ENCODE measurements around the gene ZBP1. TPM values are rescaled to one million over a fixed set of nuclear protein-coding genes. Genes with fewer than 3 reads are reported as not detected.

Gene ZBP1
- total and polyA plus RNA-seq, 10 of the 15 experiments (the other 5 are each of a cell fraction or from before 2014, with no cell fraction given), result 0.93 to 10.6 (median 4.8) TPM

DNA sequence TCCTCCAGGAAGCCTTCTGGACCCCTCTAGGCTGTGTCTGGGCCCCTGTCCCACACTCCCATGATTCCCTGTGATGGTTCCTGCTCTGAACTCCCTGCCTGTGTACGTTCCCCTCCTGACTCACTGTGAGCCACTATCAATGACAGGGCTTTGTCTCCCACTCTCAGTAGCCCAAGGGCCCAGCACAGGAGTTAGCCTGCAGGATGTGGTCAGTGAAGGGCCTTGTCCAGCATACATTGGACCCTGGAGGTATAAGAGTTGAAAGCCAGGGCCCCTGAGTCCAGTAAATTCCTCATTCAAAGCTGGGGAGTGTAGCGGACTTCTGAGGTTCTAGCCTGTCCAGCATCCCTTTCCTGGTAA, 19.0 kb downstream of the ZBP1 start:
- Histone ChIP-seq H4K20me1 (ENCODE audit: control insufficient read depth, insufficient read depth) (no peaks in the 10 kb centered on the region), H3K79me2 (ENCODE audit: control insufficient read depth, insufficient read depth, low read length) (no peaks in the 10 kb centered on the region), H3K4me2 (ENCODE audit: control insufficient read depth, insufficient read depth) (no peak overlapping the region), H3K9me3 (replicated peaks; ENCODE audit: control insufficient read depth, insufficient read depth, low read length) (no peaks in the 10 kb centered on the region; the same call in 2 of the 3 replicates), H3K36me3 (ENCODE audit: control insufficient read depth in 2 of 2, insufficient read depth in 2 of 2, low read length in 1 of 2) (no peaks in the 10 kb centered on the region), H3K4me3 (no peak overlapping the region), H2AFZ (ENCODE audit: control insufficient read depth, low read depth, low read length) (no peak overlapping the region), H3K27ac (ENCODE audit: control insufficient read depth, insufficient read depth) (no peak overlapping the region), H3K27me3 (replicated peaks in 1 of 2; ENCODE audit: control insufficient read depth in 2 of 2, insufficient read depth in 2 of 2, low read length in 1 of 2) (no peaks in the 10 kb centered on the region), H3K9ac (ENCODE audit: control insufficient read depth, insufficient read depth, low read length) (no peak overlapping the region), H3K4me1 (ENCODE audit: control insufficient read depth, insufficient read depth, low read length) (peaks cover 13% of the 10 kb centered on the region)
- BruUV-seq (replicated peaks), result no TSS peak
- DNase-seq (ENCODE audit: low read depth, low spot score) (no peak), FAIRE-seq (no peak), ATAC-seq (no peak)
- 68% methylated on average over 2 of the region's 2 CpGs for WGBS (ENCODE audit: insufficient coverage, insufficient replicate concordance, low lambda C conversion rate, missing lambda C conversion rate)
- intact Hi-C loops (cut with micrococcal nuclease; ENCODE audit: unreplicated experiment) (no loop called here), in situ Hi-C loops (cut with MboI) (no loop called here)
- RAD21 ChIA-PET (ENCODE audit: unreplicated experiment), result interaction anchor here (1.1 to 1.6 kb wide), 3 partner anchors 19 to 487 kb away, joined by 3 to 4 read pairs (median 4); partner anchors contain the start of gene ZBP1
- TF ChIP-seq, protein P1, sequence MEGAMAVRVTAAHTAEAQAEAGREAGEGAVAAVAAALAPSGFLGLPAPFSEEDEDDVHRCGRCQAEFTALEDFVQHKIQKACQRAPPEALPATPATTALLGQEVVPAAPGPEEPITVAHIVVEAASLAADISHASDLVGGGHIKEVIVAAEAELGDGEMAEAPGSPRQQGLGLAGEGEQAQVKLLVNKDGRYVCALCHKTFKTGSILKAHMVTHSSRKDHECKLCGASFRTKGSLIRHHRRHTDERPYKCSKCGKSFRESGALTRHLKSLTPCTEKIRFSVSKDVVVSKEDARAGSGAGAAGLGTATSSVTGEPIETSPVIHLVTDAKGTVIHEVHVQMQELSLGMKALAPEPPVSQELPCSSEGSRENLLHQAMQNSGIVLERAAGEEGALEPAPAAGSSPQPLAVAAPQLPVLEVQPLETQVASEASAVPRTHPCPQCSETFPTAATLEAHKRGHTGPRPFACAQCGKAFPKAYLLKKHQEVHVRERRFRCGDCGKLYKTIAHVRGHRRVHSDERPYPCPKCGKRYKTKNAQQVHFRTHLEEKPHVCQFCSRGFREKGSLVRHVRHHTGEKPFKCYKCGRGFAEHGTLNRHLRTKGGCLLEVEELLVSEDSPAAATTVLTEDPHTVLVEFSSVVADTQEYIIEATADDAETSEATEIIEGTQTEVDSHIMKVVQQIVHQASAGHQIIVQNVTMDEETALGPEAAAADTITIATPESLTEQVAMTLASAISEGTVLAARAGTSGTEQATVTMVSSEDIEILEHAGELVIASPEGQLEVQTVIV (IDR thresholded peaks at IDR 0.05; ENCODE audit: borderline replicate concordance, partially characterized antibody), result no peak
- TF ChIP-seq ZZZ3 (IDR thresholded peaks at IDR 0.05; ENCODE audit: control insufficient read depth, insufficient read length, low read depth) (no peak), SREBF1 (IDR thresholded peaks at IDR 0.05; ENCODE audit: low read length) (no peak), RUNX3 (IDR thresholded peaks at IDR 0.05; ENCODE audit: low read length) (no peak), NFIC (IDR thresholded peaks at IDR 0.05; ENCODE audit: low read depth, low read length) (no peak), YY1 (IDR thresholded peaks at IDR 0.05; ENCODE audit: low read depth, low read length) (no peak), ZSCAN29 (IDR thresholded peaks at IDR 0.05) (no peak)
- TF ChIP-seq, protein P2, sequence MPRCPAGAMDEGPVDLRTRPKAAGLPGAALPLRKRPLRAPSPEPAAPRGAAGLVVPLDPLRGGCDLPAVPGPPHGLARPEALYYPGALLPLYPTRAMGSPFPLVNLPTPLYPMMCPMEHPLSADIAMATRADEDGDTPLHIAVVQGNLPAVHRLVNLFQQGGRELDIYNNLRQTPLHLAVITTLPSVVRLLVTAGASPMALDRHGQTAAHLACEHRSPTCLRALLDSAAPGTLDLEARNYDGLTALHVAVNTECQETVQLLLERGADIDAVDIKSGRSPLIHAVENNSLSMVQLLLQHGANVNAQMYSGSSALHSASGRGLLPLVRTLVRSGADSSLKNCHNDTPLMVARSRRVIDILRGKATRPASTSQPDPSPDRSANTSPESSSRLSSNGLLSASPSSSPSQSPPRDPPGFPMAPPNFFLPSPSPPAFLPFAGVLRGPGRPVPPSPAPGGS (IDR thresholded peaks at IDR 0.05; ENCODE audit: borderline replicate concordance, insufficient read depth, low read depth, low read length, poor library complexity, severe bottlenecking), result no peak
- TF ChIP-seq, protein P3, sequence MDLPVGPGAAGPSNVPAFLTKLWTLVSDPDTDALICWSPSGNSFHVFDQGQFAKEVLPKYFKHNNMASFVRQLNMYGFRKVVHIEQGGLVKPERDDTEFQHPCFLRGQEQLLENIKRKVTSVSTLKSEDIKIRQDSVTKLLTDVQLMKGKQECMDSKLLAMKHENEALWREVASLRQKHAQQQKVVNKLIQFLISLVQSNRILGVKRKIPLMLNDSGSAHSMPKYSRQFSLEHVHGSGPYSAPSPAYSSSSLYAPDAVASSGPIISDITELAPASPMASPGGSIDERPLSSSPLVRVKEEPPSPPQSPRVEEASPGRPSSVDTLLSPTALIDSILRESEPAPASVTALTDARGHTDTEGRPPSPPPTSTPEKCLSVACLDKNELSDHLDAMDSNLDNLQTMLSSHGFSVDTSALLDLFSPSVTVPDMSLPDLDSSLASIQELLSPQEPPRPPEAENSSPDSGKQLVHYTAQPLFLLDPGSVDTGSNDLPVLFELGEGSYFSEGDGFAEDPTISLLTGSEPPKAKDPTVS (IDR thresholded peaks at IDR 0.05; ENCODE audit: low read depth, low read length), result no peak
- POLR2A ChIA-PET, result no interaction called here
- CTCF ChIA-PET, result interaction anchor here (0.9 to 3.2 kb wide), 8 partner anchors 18 to 590 kb away, joined by 3 to 14 read pairs (median 4); partner anchors contain the start of gene ZBP1
- SMC1A ChIA-PET (ENCODE audit: uncharacterized antibody, unreplicated experiment), result interaction anchor here (1.0 kb wide), 2 partner anchors 41 to 103 kb away, joined by 3 read pairs; no protein-coding TSS in a partner anchor
